Middle frontal gyrus (tissue), 1 donor: ENCODE measurements around the gene SLC39A10.
A peak's percentile ranks its signal among the peaks of the same experiment; 100 is the strongest.
"Not testable (repeated sequence)": the region's sequence is repeated elsewhere in the genome, so short reads cannot be mapped to it uniquely, and the experiment has no call there.

Source experiments
- DNase-seq: peaks from one replicate; pipeline ENCODE4 v3.0.0-alpha.2; 2015; ENCODE audit warnings: low spot score; ENCODE audit errors: extremely low spot score

The SLC39A10 gene

DNA sequence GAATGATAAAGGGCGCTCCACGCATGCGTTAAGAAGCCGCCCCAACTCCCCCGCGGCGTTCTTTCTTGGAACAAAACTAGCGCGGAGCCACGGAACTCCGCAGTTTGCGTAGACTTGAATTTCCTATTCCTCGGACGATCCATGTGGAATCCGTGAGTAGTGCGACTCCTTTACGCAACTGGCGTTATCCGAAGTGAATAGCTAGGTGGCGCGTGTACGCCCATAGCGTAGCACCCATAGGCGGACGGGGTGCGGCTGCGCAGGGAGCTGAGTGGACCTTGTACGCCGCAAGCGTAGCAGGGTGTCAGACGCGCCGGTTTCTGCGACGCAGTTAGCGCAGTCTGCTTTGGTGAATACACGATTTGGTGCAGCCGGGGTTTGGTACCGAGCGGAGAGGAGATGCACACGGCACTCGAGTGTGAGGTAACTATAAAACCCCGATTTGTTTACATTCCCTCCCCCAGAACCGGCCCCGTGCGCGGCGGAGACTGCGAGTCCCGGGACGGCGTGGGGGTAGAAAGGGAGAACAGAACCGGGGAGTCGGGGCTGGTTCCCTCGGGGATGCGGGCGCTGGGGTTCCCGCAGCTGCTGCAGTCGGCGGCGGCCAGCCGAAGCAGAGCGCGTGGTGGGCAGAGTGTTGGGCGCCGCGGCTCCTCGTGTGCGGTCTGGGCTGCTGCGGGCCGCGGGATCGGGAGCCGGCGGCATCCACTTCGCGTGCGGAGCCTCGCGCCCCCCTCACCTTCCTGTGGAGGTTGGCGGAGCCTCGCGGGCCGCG is at the start of gene SLC39A10:
Gene SLC39A10, plus strand, starts transcription at position 368 of the 775 bp plus-strand sequence. CDS start 22,817 bp downstream, outside the sequence.
- peak; percentile 98 for DNase-seq

- no peak for DNase-seq
Measured at GRCh38 chr2:195608768-195609454, 48.1 kb upstream of the SLC39A10 start.

- DNase-seq: no peak
Measured at GRCh38 chr2:195610717-195611116, 46.3 kb upstream of the SLC39A10 start.

GRCh38 chr2:195612611-195613495 is 44.2 kb upstream of the SLC39A10 start:
- DNase-seq: no peak

- DNase-seq: no peak
Measured at GRCh38 chr2:195613922-195614321, 43.1 kb upstream of the SLC39A10 start.

GRCh38 chr2:195619590-195619989 is 37.4 kb upstream of the SLC39A10 start:
- no peak for DNase-seq

GRCh38 chr2:195620501-195620900 is 36.5 kb upstream of the SLC39A10 start:
- DNase-seq: no peak

- no peak for DNase-seq
Measured at GRCh38 chr2:195622966-195623365, 34.1 kb upstream of the SLC39A10 start.

DNA sequence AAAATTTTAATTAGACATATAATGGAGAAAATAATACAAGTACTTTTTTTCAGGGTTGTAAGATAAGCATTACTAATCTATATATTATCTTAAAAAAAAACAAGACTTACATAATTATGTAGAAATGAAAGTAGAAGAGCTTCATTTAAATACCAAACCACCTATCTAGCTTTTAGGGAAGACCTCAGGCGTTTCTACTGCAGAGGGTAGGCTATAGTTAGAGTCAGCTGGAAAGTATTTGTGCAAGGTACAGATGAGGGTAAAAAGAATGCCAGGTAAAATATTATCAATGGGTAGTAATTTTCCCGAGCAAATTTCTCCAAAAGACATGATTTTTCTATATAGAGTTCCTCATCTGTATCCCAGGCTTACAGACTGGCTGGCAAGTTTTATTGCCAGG is 30.5 kb upstream of the SLC39A10 start:
- no peak for DNase-seq

- no peak for DNase-seq
Measured at GRCh38 chr2:195628666-195629065, 28.4 kb upstream of the SLC39A10 start.

GRCh38 chr2:195632856-195633572 is 24.0 kb upstream of the SLC39A10 start:
- no peak for DNase-seq

DNA sequence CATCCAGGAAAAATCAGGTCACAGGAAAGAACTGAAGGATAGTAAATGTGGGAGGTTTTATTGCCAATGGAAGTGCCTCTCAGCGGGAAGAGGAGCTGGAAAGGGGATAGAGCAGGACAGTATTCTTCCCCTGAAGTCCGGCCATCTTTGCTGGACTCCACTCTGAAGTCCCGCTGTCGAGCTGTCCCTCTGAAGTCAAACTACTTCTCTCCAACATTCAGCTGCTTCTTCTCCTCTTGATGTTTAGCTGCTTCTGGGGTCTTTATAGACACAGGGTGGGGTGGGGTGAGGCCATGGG is 23.5 kb upstream of the SLC39A10 start:
- DNase-seq: no peak

DNA sequence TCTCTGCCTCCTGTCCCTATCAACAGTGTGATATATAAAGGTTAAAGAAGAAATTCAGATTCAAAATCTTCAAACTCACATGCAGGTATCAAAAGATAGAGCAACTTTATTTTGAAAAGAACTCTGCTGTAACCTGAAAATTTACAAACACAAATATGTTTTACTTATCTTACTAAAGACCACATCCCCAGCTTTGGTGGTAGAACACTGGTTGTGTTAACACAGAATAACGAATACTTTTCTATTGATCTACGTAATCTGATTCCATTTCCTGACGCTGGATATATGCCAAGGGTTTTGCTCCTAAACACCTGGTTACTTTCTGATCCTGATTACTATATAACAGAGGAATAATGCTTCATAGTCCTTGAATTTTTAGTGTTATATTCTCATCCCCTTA is 23.1 kb upstream of the SLC39A10 start:
- no peak for DNase-seq

DNA sequence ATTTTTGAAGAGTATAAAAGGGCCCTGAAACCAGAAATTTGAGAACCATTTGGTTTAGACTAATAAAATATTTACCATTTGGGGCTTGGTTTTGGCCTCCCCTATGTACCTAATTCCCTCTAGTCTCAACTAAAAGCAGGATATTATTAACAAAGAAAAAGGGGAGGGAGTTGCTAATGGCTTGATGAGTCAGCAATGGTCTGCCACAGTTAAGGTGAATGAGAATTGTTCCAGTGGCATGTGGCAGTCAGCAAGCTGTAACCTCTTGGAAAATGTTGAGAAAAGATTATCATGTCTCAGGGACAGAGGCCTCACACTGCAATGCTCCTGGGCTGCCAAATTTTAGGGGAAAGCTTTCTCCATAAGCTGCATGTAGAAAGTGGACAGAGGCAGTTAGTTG is 20.1 kb upstream of the SLC39A10 start:
- no peak for DNase-seq

GRCh38 chr2:195638750-195639149 is 18.3 kb upstream of the SLC39A10 start:
- DNase-seq: no peak

DNA sequence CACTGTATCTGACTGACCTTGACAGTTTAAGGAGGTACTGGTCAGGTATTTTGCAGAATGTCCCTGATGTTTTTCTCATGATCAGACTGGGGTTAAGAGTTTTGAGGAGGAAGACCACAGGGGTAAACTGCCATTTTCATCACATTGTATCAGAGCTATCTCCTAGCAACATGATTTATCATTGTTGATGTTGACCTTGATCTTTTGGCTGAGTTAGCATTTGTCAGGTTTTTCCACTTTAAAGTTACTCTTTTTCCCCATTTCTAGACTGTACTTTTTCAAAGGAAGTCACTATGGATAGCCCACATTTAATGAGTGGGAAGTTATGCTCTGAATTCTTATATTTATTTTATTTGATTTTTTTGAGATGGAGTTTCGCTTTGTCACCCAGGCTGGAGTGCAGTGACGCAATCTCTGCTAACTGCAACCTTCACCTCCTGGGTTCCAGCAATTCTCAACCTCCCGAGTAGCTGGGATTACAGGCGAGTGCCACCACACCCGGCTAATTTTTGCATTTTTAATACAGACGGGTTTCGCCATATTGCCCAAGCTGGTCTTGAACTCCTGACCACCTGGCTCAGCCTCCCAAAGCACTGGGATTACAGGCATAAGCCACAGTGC is 17.7 kb upstream of the SLC39A10 start:
- no peak for DNase-seq

DNA sequence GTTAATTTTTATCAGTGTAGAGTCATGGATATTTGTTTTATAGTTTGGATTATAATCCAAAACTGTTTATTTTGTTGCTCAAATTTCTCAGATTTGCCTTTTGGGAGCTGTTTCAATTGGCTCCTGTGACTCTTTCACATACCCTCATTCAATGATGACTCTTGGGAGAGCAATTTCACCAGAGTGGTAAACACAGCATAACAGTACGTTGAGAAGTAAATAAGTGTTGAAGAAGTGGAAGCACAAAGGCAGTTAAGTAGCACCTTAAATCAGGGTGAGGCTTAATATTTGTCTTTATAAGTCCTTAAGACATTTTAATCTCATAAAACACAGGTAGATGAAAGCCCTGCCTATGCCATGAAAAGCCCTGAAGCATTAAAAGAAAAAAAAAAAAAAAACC is 17.1 kb upstream of the SLC39A10 start:
- no peak for DNase-seq

- DNase-seq: no peak
Measured at GRCh38 chr2:195642027-195642678, 14.9 kb upstream of the SLC39A10 start.

DNA sequence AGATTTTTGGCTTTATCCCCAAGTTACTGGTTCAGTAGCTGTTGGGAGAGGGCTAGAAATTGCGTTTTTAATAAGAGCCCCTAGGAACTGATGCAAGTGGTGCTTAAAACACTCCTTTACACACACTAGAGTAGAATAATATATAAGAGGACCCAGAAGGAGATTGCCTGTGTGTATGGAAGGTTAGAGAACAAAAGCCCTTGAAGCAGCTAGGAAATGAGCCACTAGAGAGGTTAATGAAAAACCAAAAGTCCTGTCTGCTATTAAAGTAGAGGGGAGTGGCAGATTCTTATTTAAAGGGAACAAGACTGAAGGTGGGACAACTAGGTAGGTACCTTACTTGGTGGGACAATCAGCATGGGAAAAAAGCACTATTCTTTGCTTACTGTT is 14.4 kb upstream of the SLC39A10 start:
- no peak for DNase-seq

DNA sequence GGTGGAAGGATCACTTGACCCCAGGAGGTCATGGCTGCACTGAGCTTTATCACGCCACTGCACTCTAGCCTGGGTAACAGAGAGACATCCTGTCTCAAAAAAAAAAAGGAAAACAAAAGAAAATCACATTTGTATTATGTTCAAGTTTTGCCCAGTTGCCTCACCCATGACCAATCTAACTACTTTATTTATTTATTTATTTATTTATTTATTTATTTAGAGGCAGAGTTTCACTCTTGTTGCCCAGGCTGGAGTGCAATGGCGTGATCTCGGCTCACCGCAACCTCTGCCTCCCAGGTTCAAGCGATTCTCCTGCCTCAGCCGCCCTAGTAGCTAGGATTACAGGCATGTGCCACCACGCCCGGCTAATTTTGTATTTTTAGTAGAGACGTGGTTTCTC is 12.3 kb upstream of the SLC39A10 start:
- not testable (repeated sequence) for DNase-seq
